A549 (cell line): Measurements from ENCODE around the gene LRIG3.

Experiments
- EHMT2 ChIP-seq: fragments of 200-600 bp; sonication (generic); IDR thresholded peaks from 2 replicates; pipeline ENCODE4 v1.6.1; 2016; ENCODE audit warnings: antibody characterized with exemption, low read depth, mild to moderate bottlenecking, moderate library complexity
- EP300 ChIP-seq, 2 experiments: fragments of >200 bp; sonication (Bioruptor Twin); formaldehyde crosslinking; IDR thresholded peaks; 2 replicates in 1 of 2; 3 replicates in 1 of 2; pipeline ENCODE4 v1.6.1; 2016 to 2017
- HDAC2 ChIP-seq: fragments of 200-600 bp; sonication (generic); IDR thresholded peaks from 2 replicates; pipeline ENCODE4 v1.6.1; 2016
- JUN ChIP-seq, 2 experiments: fragments of >200 bp; sonication (Bioruptor Twin); formaldehyde crosslinking; IDR thresholded peaks; 2 replicates in 1 of 2; 3 replicates in 1 of 2; pipeline ENCODE4 v1.6.1; 2016 to 2017
- MAFK ChIP-seq: fragments of 450-650 bp; IDR thresholded peaks from 2 replicates; pipeline ENCODE4 v1.6.1; 2014; ENCODE audit not compliant: partially characterized antibody
- POLR2A ChIP-seq: IDR thresholded peaks from 2 replicates; pipeline ENCODE4 v1.6.1; 2012; ENCODE audit warnings: mild to moderate bottlenecking, low read length
- RCOR1 ChIP-seq: fragments of 150-350 bp; IDR thresholded peaks from 2 replicates; pipeline ENCODE4 v1.6.1; 2014; ENCODE audit warnings: antibody characterized with exemption, low read length, low read depth
- TP53 ChIP-seq: fragments of 250-450 bp; sonication (Bioruptor Pico); IDR thresholded peaks from 2 replicates; pipeline ENCODE4 v1.5.0; 2021; ENCODE audit warnings: mild to moderate bottlenecking, moderate library complexity
- TF ChIP-seq, protein P1 (sequence below): fragments of >200 bp; sonication (Bioruptor Twin); formaldehyde crosslinking; IDR thresholded peaks from 3 replicates; pipeline ENCODE4 v1.5.1; 2016
- TF ChIP-seq, protein P2 (sequence below): fragments of 200-600 bp; sonication (generic); IDR thresholded peaks from 2 replicates; pipeline ENCODE4 v1.6.1; 2016; ENCODE audit warnings: antibody characterized with exemption, mild to moderate bottlenecking, moderate library complexity
- TF ChIP-seq, protein P3 (sequence below): IDR thresholded peaks from 2 replicates; pipeline ENCODE4 v1.6.1; 2012

DNA sequence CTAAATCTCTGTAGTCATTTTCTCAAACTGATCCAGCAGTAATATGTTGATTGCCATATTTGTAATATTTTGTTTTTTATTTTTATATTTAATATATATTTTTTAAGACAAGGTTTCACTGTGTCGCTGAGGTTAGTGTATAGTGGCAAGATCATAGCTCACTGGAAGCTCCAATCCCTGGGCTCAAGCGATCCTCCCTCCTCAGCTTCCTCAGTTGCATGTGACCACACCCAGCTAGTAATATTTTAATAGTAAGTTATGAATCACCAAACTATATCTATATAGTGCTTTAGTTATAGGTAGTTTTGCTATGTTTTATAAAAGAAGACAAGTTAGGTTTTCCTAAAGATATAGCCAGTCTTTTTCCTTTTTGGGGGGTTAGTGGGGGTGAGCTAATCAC, 22.0 kb upstream of the LRIG3 start:
- TF ChIP-seq EP300 (IDR thresholded peaks at IDR 0.05) (no peak), HDAC2 (no peak), MAFK (no peak), POLR2A (no peak), EHMT2 (no peak), JUN (IDR thresholded peaks at IDR 0.05) (no peak), RCOR1 (no peak), TP53 (no peak)
- TF ChIP-seq, protein P1, sequence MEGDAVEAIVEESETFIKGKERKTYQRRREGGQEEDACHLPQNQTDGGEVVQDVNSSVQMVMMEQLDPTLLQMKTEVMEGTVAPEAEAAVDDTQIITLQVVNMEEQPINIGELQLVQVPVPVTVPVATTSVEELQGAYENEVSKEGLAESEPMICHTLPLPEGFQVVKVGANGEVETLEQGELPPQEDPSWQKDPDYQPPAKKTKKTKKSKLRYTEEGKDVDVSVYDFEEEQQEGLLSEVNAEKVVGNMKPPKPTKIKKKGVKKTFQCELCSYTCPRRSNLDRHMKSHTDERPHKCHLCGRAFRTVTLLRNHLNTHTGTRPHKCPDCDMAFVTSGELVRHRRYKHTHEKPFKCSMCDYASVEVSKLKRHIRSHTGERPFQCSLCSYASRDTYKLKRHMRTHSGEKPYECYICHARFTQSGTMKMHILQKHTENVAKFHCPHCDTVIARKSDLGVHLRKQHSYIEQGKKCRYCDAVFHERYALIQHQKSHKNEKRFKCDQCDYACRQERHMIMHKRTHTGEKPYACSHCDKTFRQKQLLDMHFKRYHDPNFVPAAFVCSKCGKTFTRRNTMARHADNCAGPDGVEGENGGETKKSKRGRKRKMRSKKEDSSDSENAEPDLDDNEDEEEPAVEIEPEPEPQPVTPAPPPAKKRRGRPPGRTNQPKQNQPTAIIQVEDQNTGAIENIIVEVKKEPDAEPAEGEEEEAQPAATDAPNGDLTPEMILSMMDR, result no peak
- TF ChIP-seq, protein P2, sequence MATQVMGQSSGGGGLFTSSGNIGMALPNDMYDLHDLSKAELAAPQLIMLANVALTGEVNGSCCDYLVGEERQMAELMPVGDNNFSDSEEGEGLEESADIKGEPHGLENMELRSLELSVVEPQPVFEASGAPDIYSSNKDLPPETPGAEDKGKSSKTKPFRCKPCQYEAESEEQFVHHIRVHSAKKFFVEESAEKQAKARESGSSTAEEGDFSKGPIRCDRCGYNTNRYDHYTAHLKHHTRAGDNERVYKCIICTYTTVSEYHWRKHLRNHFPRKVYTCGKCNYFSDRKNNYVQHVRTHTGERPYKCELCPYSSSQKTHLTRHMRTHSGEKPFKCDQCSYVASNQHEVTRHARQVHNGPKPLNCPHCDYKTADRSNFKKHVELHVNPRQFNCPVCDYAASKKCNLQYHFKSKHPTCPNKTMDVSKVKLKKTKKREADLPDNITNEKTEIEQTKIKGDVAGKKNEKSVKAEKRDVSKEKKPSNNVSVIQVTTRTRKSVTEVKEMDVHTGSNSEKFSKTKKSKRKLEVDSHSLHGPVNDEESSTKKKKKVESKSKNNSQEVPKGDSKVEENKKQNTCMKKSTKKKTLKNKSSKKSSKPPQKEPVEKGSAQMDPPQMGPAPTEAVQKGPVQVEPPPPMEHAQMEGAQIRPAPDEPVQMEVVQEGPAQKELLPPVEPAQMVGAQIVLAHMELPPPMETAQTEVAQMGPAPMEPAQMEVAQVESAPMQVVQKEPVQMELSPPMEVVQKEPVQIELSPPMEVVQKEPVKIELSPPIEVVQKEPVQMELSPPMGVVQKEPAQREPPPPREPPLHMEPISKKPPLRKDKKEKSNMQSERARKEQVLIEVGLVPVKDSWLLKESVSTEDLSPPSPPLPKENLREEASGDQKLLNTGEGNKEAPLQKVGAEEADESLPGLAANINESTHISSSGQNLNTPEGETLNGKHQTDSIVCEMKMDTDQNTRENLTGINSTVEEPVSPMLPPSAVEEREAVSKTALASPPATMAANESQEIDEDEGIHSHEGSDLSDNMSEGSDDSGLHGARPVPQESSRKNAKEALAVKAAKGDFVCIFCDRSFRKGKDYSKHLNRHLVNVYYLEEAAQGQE, result no peak
- TF ChIP-seq, protein P3, sequence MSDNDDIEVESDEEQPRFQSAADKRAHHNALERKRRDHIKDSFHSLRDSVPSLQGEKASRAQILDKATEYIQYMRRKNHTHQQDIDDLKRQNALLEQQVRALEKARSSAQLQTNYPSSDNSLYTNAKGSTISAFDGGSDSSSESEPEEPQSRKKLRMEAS, result no peak
